Left colon (tissue), 2 donors: ENCODE measurements around the gene TNFAIP3. TPM values are rescaled to one million over a fixed set of nuclear protein-coding genes. Genes with fewer than 3 reads are reported as not detected.
"Not testable (repeated sequence)": the region's sequence is repeated elsewhere in the genome, so short reads cannot be mapped to it uniquely, and the experiment has no call there.

Source experiments
- ATAC-seq: fragments of 200-7000 bp; cut with Tn5 transposase; one replicate; pipeline ENCODE4 v1.9.1; 2020; ENCODE audit warnings: mild to moderate bottlenecking, moderate library complexity
- DNase-seq, 2 donors: peaks; one replicate each; pipeline ENCODE4 v3.0.0-alpha.2; 2020
- intact Hi-C, 2 donors: fragments of 100-400 bp; cut with DNase I in 1 of 2; cut with micrococcal nuclease in 1 of 2; formaldehyde crosslinking; loops; one replicate each; pipeline versions ENCODE4 v1.11.2 to v1.14.0; 2022; cut with DNase I, micrococcal nuclease
- long read RNA-seq: library from polyadenylated mRNA; unstranded; transcript quantifications from one replicate; pipeline ENCODE4 v2.0.0, GENCODE V29; 2021
- total RNA-seq, 2 donors: library from RNA; stranded (reverse); fragmentation: NEBNext Ultra II Directional; extraction: Animal tissue kit (Norgen Biotek cat#: 25700); gene quantifications; one replicate each; pipeline ENCODE4 v1.2.1, GENCODE V29; 2021
- donor health status: DM: no; HTN: no; CAD: no.
- donor health status: DM: yes; HTN: yes; CAD: no.

The TNFAIP3 gene
- 10 to 100 TPM; 36.1 to 45.7 TPM for total RNA-seq
- long read RNA-seq, full-length matches to known transcripts, result 1 of 26 reads
- long read RNA-seq, partial matches to known transcripts, result 15 of 26 reads
- long read RNA-seq, other reads (novel, unspliced or antisense), result 10 of 26 reads

GRCh38 chr6:137866914-137867684 is at the start of gene TNFAIP3:
TSS of gene TNFAIP3 (plus strand) at chr6:137867259. CDS start at chr6:137871228, 3,969 bp downstream.
- intact Hi-C loops, result loop anchor here in 1 of 2 donors (5.0 to 10.0 kb wide), 2 partner anchors 62 to 160 kb away; no protein-coding TSS in a partner anchor
- ATAC-seq, result peak; percentile 86
- peak; percentile 93 for DNase-seq

GRCh38 chr6:137818440-137818839 is 48.6 kb upstream of the TNFAIP3 start:
- DNase-seq, result no peak
- intact Hi-C loops, result no loop called here
- ATAC-seq, result no peak

GRCh38 chr6:137819740-137820139 is 47.3 kb upstream of the TNFAIP3 start:
- no peak for ATAC-seq
- intact Hi-C loops, result no loop called here
- no peak for DNase-seq

- no peak for ATAC-seq
- intact Hi-C loops, result no loop called here
Observed at GRCh38 chr6:137820425-137820824, 46.6 kb upstream of the TNFAIP3 start.

GRCh38 chr6:137820952-137821351 is 46.1 kb upstream of the TNFAIP3 start:
- ATAC-seq (no peak), DNase-seq (no peak)
- intact Hi-C loops, result no loop called here

More at GRCh38 chr6:137820425-137820824, 46.6 kb upstream of the TNFAIP3 start:
- DNase-seq, result no peak

GRCh38 chr6:137821491-137821890 is 45.6 kb upstream of the TNFAIP3 start:
- no peak for ATAC-seq
- DNase-seq, result no peak
- intact Hi-C loops, result no loop called here

GRCh38 chr6:137823826-137824555 is 43.1 kb upstream of the TNFAIP3 start:
- peak; percentile 24 to 66 for DNase-seq
- intact Hi-C loops, result no loop called here
- ATAC-seq, result no peak

- intact Hi-C loops, result no loop called here
- no peak for ATAC-seq
Observed at GRCh38 chr6:137824556-137824879, 42.5 kb upstream of the TNFAIP3 start.

GRCh38 chr6:137824896-137825295 is 42.2 kb upstream of the TNFAIP3 start:
- DNase-seq (no peak), ATAC-seq (no peak)
- intact Hi-C loops, result no loop called here

More at GRCh38 chr6:137824556-137824879, 42.5 kb upstream of the TNFAIP3 start:
- no peak for DNase-seq

- no peak for DNase-seq
- no peak for ATAC-seq
- intact Hi-C loops, result no loop called here
Observed at GRCh38 chr6:137827411-137827940, 39.6 kb upstream of the TNFAIP3 start.

- ATAC-seq (no peak), DNase-seq (no peak)
- intact Hi-C loops, result no loop called here
Observed at GRCh38 chr6:137827977-137828810, 38.9 kb upstream of the TNFAIP3 start.

- no peak for DNase-seq
- no peak for ATAC-seq
Observed at GRCh38 chr6:137829641-137830083, 37.4 kb upstream of the TNFAIP3 start.

GRCh38 chr6:137830511-137830911 is 36.5 kb upstream of the TNFAIP3 start:
- no peak for ATAC-seq
- no peak for DNase-seq
- intact Hi-C loops, result no loop called here

More at GRCh38 chr6:137829641-137830083, 37.4 kb upstream of the TNFAIP3 start:
- intact Hi-C loops, result no loop called here

GRCh38 chr6:137832110-137832509 is 34.9 kb upstream of the TNFAIP3 start:
- no peak for DNase-seq
- intact Hi-C loops, result no loop called here
- ATAC-seq, result no peak

- ATAC-seq, result no peak
- DNase-seq, result no peak
- intact Hi-C loops, result no loop called here
Observed at GRCh38 chr6:137834508-137834907, 32.6 kb upstream of the TNFAIP3 start.

- DNase-seq (no peak), ATAC-seq (no peak)
- intact Hi-C loops, result no loop called here
Observed at GRCh38 chr6:137836788-137837187, 30.3 kb upstream of the TNFAIP3 start.

GRCh38 chr6:137838090-137838489 is 29.0 kb upstream of the TNFAIP3 start:
- ATAC-seq, DNase-seq, intact Hi-C loops: not testable (repeated sequence)

- intact Hi-C loops, DNase-seq, ATAC-seq: not testable (repeated sequence)
Observed at GRCh38 chr6:137838597-137838996, 28.5 kb upstream of the TNFAIP3 start.

- intact Hi-C loops, result no loop called here
- ATAC-seq (no peak), DNase-seq (no peak)
Observed at GRCh38 chr6:137839076-137839475, 28.0 kb upstream of the TNFAIP3 start.
